ENCODE measurements around the gene ACSL1.

The ACSL1 gene

GRCh38 chr4:184807797-184808712 is 17.7 kb downstream of the ACSL1 start:
- DNase-seq (ENCODE audit: low read depth): peak; percentile 70
- TF ChIP-seq CTCF (IDR thresholded peaks at IDR 0.05; ENCODE audit: low read length, missing control alignments): no peak
- H3K4me3 ChIP-seq (replicated peaks; ENCODE audit: low read depth, low read length): no peak overlapping the region

- no peak for TF ChIP-seq CTCF (IDR thresholded peaks at IDR 0.05; ENCODE audit: low read length, missing control alignments)
- no peak overlapping the region for H3K4me3 ChIP-seq (replicated peaks; ENCODE audit: low read depth, low read length)
- no peak for DNase-seq (ENCODE audit: low read depth)
Observed at GRCh38 chr4:184807256-184807655, 18.5 kb downstream of the ACSL1 start.

- no peak overlapping the region for H3K4me3 ChIP-seq (replicated peaks; ENCODE audit: low read depth, low read length)
- DNase-seq (ENCODE audit: low read depth): no peak
- no peak for TF ChIP-seq CTCF (IDR thresholded peaks at IDR 0.05; ENCODE audit: low read length, missing control alignments)
Observed at GRCh38 chr4:184806711-184807110, 19.1 kb downstream of the ACSL1 start.

- H3K4me3 ChIP-seq (replicated peaks; ENCODE audit: low read depth, low read length): no peak overlapping the region
- TF ChIP-seq CTCF (IDR thresholded peaks at IDR 0.05; ENCODE audit: low read length, missing control alignments): no peak
- DNase-seq (ENCODE audit: low read depth): no peak
Observed at GRCh38 chr4:184806229-184806550, 19.6 kb downstream of the ACSL1 start.

GRCh38 chr4:184805462-184806228 is 20.1 kb downstream of the ACSL1 start:
- no peak for TF ChIP-seq CTCF (IDR thresholded peaks at IDR 0.05; ENCODE audit: low read length, missing control alignments)
- DNase-seq (ENCODE audit: low read depth): no peak
- no peak overlapping the region for H3K4me3 ChIP-seq (replicated peaks; ENCODE audit: low read depth, low read length)

- no peak for DNase-seq (ENCODE audit: low read depth)
- no peak for TF ChIP-seq CTCF (IDR thresholded peaks at IDR 0.05; ENCODE audit: low read length, missing control alignments)
- H3K4me3 ChIP-seq (replicated peaks; ENCODE audit: low read depth, low read length): no peak overlapping the region
Observed at GRCh38 chr4:184804621-184805020, 21.1 kb downstream of the ACSL1 start.

Data from fibroblast of pulmonary artery (primary cell).